GM23338 (cell line): Measurements from ENCODE around the gene CACNB4. TPM values are rescaled to one million over a fixed set of nuclear protein-coding genes. Genes with fewer than 3 reads are reported as not detected.

Experiments used
- ATAC-seq: fragments of 200-7000 bp; cut with Tn5 transposase; 3 replicates; pipeline ENCODE4 v1.9.1; 2020
- DNase-seq: peaks from one replicate; pipeline ENCODE4 v3.0.0-alpha.2; 2015; ENCODE audit warnings: low spot score
- H2AFZ ChIP-seq: fragments of 200-600 bp; sonication (generic); 2 replicates; pipeline ENCODE4 v1.8.0; 2016; ENCODE audit warnings: antibody characterized with exemption, mild to moderate bottlenecking, moderate library complexity
- H3F3A ChIP-seq: fragments of 200-600 bp; sonication (generic); replicated peaks from 2 replicates; pipeline ENCODE4 v1.8.0; 2017; ENCODE audit warnings: antibody characterized with exemption, mixed run types, low read depth
- H3K27ac ChIP-seq: fragments of 200-600 bp; sonication (generic); 2 replicates; pipeline ENCODE4 v1.6.1; 2016; ENCODE audit warnings: low read depth
- H3K27me3 ChIP-seq: fragments of 200-600 bp; sonication (generic); 2 replicates; pipeline ENCODE4 v1.8.0; 2016; ENCODE audit warnings: mild to moderate bottlenecking, mixed run types, moderate library complexity; ENCODE audit not compliant: insufficient read depth
- H3K36me3 ChIP-seq: fragments of 200-600 bp; sonication (generic); 2 replicates; pipeline ENCODE4 v1.8.0; 2016; ENCODE audit warnings: mild to moderate bottlenecking; ENCODE audit not compliant: insufficient read depth
- H3K4me1 ChIP-seq: fragments of 200-600 bp; sonication (generic); 2 replicates; pipeline ENCODE4 v1.8.0; 2016; ENCODE audit warnings: mild to moderate bottlenecking, moderate library complexity; ENCODE audit not compliant: insufficient read depth
- H3K4me2 ChIP-seq: fragments of 200-600 bp; sonication (generic); 2 replicates; pipeline ENCODE4 v1.7.1; 2017; ENCODE audit warnings: mixed run types
- H3K4me3 ChIP-seq: fragments of 200-600 bp; sonication (generic); 2 replicates; pipeline ENCODE4 v1.6.1; 2016; ENCODE audit warnings: mixed run types
- H3K79me2 ChIP-seq: fragments of 200-600 bp; sonication (generic); replicated peaks from 2 replicates; pipeline ENCODE4 v1.8.0; 2017; ENCODE audit warnings: mild to moderate bottlenecking; ENCODE audit not compliant: insufficient read depth
- H3K9me2 ChIP-seq: fragments of 200-600 bp; sonication (generic); 2 replicates; pipeline ENCODE4 v1.8.0; 2017; ENCODE audit not compliant: insufficient read depth
- H4K20me1 ChIP-seq: fragments of 200-600 bp; sonication (generic); replicated peaks from 2 replicates; pipeline ENCODE4 v1.8.0; 2017; ENCODE audit warnings: mild to moderate bottlenecking; ENCODE audit not compliant: insufficient read depth
- H3K27ac Mint-ChIP-seq: 2 replicates; pipeline ENCODE4 v1.8.0; 2020; ENCODE audit warnings: inconsistent platforms, mild to moderate bottlenecking, moderate library complexity, mixed read lengths
- H3K27me3 Mint-ChIP-seq: 3 replicates; pipeline ENCODE4 v1.8.0; 2022; ENCODE audit warnings: low read depth, mild to moderate bottlenecking, moderate library complexity, mixed read lengths, inconsistent platforms; ENCODE audit not compliant: insufficient read depth, poor library complexity
- H3K36me3 Mint-ChIP-seq: 3 replicates; pipeline ENCODE4 v1.8.0; 2021; ENCODE audit warnings: low read depth, mild to moderate bottlenecking, inconsistent platforms, moderate library complexity, mixed read lengths
- H3K4me1 Mint-ChIP-seq: 3 replicates; pipeline ENCODE4 v1.8.0; 2020; ENCODE audit warnings: mild to moderate bottlenecking, inconsistent platforms, mixed read lengths
- H3K4me3 Mint-ChIP-seq: 3 replicates; pipeline ENCODE4 v1.8.0; 2021; ENCODE audit warnings: moderate library complexity, mild to moderate bottlenecking, inconsistent platforms, mixed read lengths
- H3K9me3 Mint-ChIP-seq: 3 replicates; pipeline ENCODE4 v1.8.0; 2020; ENCODE audit warnings: moderate library complexity, mild to moderate bottlenecking, inconsistent platforms, mixed read lengths
- CREB1 ChIP-seq: fragments of 250-450 bp; sonication (Bioruptor Pico); IDR thresholded peaks from 2 replicates; pipeline ENCODE4 v1.5.0; 2020; ENCODE audit warnings: low read depth, mild to moderate bottlenecking, moderate library complexity
- EZH2 ChIP-seq: fragments of 200-600 bp; sonication (generic); IDR thresholded peaks from one replicate; pipeline ENCODE4 v1.8.0; 2017; ENCODE audit warnings: antibody characterized with exemption, mild to moderate bottlenecking, low read depth; ENCODE audit not compliant: unreplicated experiment
- EZH2phosphoT487 ChIP-seq: fragments of 200-600 bp; sonication (generic); IDR thresholded peaks from one replicate; pipeline ENCODE4 v1.8.1; 2018; ENCODE audit warnings: antibody characterized with exemption; ENCODE audit not compliant: unreplicated experiment
- JUNB ChIP-seq: IDR thresholded peaks from one replicate; pipeline ENCODE4 v1.6.1; 2016; ENCODE audit warnings: antibody characterized with exemption; ENCODE audit not compliant: unreplicated experiment
- NANOG ChIP-seq: IDR thresholded peaks from 2 replicates; pipeline ENCODE4 v1.6.1; 2016; ENCODE audit warnings: antibody characterized with exemption, borderline replicate concordance
- STAT1 ChIP-seq: IDR thresholded peaks from one replicate; pipeline ENCODE4 v1.6.1; 2016; ENCODE audit warnings: antibody characterized with exemption; ENCODE audit not compliant: unreplicated experiment
- ZNF114 ChIP-seq: fragments of 250-450 bp; sonication (Bioruptor Pico); IDR thresholded peaks from 2 replicates; pipeline ENCODE4 v1.5.0; 2020; ENCODE audit warnings: mild to moderate bottlenecking, moderate library complexity
- ZNF331 ChIP-seq: fragments of 250-450 bp; sonication (Bioruptor Pico); IDR thresholded peaks from 2 replicates; pipeline ENCODE4 v1.5.0; 2020; ENCODE audit warnings: low read depth, mild to moderate bottlenecking, moderate library complexity
- polyA plus RNA-seq: library from polyadenylated mRNA; unstranded; fragments of >200 nt; fragmentation: Nextera tagmentation; extraction: Ambion mirVana; gene quantifications from 2 replicates; pipeline ENCODE4 v1.2.1, GENCODE V29; 2016
- total RNA-seq: library from RNA; depleted of rRNA; stranded (reverse); fragments of >200 nt; shearing (Covaris generic); gene quantifications from 2 replicates; pipeline ENCODE4 v1.2.3, GENCODE V29; 2014
- TF ChIP-seq, protein P1 (sequence below): IDR thresholded peaks from 2 replicates; pipeline ENCODE4 v1.6.1; 2016; ENCODE audit warnings: antibody characterized with exemption
- TF ChIP-seq, protein P2 (sequence below): fragments of 250-450 bp; sonication (Bioruptor Pico); IDR thresholded peaks from 2 replicates; pipeline ENCODE4 v1.5.0; 2020; ENCODE audit warnings: mild to moderate bottlenecking, moderate library complexity

Gene CACNB4
- total and polyA plus RNA-seq, 2 experiments from 2014 or later: 4.0 to 9.8 TPM

DNA sequence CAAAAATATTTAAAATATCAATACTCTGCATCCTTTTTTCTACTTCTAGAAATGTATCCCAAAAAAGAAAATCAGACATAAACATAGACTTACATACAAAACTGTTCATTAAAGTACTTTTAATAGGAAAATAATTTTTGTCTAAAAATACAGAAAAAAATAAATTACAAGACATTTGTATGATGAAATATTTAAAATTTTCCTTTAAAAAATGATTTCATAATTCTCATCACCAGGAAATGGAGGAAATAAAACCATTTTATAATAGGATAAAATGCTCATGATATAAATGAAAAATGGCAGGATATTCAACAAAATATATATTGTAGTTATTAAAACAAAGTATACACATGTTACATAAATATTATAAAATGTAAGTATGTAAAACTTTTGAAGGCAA is 295.0 kb downstream of the CACNB4 start:
- Mint-ChIP-seq H3K36me3 (peaks cover 13% of the 10 kb centered on the region; the same call in 2 of the 3 replicates), H3K27ac (no peak overlapping the region), H3K4me3 (no peak overlapping the region), H3K27me3 (no peaks in the 10 kb centered on the region), H3K4me1 (peaks cover 2% of the 10 kb centered on the region; the same call in 2 of the 3 replicates), H3K9me3 (no peaks in the 10 kb centered on the region)
- peaks cover 12% of the 10 kb centered on the region for H3K36me3 ChIP-seq
- no peaks in the 10 kb centered on the region for H4K20me1 ChIP-seq
- H3K27ac ChIP-seq: no peak overlapping the region
- no peak overlapping the region for H3K4me2 ChIP-seq
- H2AFZ ChIP-seq: no peak overlapping the region
- no peaks in the 10 kb centered on the region for H3K79me2 ChIP-seq
- TF ChIP-seq ZNF114 (no peak), NANOG (no peak), EZH2phosphoT487 (no peak), STAT1 (no peak), CREB1 (CRISPR knock-in tag) (no peak), JUNB (no peak), EZH2 (no peak), ZNF331 (no peak)
- TF ChIP-seq, protein P1, sequence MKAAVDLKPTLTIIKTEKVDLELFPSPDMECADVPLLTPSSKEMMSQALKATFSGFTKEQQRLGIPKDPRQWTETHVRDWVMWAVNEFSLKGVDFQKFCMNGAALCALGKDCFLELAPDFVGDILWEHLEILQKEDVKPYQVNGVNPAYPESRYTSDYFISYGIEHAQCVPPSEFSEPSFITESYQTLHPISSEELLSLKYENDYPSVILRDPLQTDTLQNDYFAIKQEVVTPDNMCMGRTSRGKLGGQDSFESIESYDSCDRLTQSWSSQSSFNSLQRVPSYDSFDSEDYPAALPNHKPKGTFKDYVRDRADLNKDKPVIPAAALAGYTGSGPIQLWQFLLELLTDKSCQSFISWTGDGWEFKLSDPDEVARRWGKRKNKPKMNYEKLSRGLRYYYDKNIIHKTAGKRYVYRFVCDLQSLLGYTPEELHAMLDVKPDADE: no peak
- TF ChIP-seq, protein P2, sequence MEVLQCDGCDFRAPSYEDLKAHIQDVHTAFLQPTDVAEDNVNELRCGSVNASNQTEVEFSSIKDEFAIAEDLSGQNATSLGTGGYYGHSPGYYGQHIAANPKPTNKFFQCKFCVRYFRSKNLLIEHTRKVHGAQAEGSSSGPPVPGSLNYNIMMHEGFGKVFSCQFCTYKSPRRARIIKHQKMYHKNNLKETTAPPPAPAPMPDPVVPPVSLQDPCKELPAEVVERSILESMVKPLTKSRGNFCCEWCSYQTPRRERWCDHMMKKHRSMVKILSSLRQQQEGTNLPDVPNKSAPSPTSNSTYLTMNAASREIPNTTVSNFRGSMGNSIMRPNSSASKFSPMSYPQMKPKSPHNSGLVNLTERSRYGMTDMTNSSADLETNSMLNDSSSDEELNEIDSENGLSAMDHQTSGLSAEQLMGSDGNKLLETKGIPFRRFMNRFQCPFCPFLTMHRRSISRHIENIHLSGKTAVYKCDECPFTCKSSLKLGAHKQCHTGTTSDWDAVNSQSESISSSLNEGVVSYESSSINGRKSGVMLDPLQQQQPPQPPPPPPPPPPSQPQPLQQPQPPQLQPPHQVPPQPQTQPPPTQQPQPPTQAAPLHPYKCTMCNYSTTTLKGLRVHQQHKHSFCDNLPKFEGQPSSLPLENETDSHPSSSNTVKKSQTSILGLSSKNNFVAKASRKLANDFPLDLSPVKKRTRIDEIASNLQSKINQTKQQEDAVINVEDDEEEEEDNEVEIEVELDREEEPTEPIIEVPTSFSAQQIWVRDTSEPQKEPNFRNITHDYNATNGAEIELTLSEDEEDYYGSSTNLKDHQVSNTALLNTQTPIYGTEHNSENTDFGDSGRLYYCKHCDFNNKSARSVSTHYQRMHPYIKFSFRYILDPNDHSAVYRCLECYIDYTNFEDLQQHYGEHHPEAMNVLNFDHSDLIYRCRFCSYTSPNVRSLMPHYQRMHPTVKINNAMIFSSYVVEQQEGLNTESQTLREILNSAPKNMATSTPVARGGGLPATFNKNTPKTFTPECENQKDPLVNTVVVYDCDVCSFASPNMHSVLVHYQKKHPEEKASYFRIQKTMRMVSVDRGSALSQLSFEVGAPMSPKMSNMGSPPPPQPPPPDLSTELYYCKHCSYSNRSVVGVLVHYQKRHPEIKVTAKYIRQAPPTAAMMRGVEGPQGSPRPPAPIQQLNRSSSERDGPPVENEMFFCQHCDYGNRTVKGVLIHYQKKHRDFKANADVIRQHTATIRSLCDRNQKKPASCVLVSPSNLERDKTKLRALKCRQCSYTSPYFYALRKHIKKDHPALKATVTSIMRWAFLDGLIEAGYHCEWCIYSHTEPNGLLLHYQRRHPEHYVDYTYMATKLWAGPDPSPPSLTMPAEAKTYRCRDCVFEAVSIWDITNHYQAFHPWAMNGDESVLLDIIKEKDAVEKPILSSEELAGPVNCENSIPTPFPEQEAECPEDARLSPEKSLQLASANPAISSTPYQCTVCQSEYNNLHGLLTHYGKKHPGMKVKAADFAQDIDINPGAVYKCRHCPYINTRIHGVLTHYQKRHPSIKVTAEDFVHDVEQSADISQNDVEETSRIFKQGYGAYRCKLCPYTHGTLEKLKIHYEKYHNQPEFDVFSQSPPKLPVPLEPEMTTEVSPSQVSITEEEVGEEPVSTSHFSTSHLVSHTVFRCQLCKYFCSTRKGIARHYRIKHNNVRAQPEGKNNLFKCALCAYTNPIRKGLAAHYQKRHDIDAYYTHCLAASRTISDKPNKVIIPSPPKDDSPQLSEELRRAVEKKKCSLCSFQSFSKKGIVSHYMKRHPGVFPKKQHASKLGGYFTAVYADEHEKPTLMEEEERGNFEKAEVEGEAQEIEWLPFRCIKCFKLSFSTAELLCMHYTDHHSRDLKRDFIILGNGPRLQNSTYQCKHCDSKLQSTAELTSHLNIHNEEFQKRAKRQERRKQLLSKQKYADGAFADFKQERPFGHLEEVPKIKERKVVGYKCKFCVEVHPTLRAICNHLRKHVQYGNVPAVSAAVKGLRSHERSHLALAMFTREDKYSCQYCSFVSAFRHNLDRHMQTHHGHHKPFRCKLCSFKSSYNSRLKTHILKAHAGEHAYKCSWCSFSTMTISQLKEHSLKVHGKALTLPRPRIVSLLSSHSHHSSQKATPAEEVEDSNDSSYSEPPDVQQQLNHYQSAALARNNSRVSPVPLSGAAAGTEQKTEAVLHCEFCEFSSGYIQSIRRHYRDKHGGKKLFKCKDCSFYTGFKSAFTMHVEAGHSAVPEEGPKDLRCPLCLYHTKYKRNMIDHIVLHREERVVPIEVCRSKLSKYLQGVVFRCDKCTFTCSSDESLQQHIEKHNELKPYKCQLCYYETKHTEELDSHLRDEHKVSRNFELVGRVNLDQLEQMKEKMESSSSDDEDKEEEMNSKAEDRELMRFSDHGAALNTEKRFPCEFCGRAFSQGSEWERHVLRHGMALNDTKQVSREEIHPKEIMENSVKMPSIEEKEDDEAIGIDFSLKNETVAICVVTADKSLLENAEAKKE (CRISPR knock-in tag): no peak
- ATAC-seq: no peak
- no peaks in the 10 kb centered on the region for H3F3A ChIP-seq
- H3K4me3 ChIP-seq: no peak overlapping the region
- no peaks in the 10 kb centered on the region for H3K27me3 ChIP-seq
- no peak for DNase-seq
- H3K9me2 ChIP-seq: no peaks in the 10 kb centered on the region
- no peaks in the 10 kb centered on the region for H3K4me1 ChIP-seq
